Astrocyte of the cerebellum (primary cell): ENCODE results near the gene SEMA5B.

Source experiments
- DNase-seq: peaks from one replicate; pipeline ENCODE4 v3.0.0-alpha.2; 2011; ENCODE audit warnings: low read depth
- H3K4me3 ChIP-seq: 2 replicates; pipeline ENCODE4 v1.5.1; 2011; ENCODE audit warnings: mild to moderate bottlenecking, low read depth, low read length, moderate library complexity
- CTCF ChIP-seq: IDR thresholded peaks from 2 replicates; pipeline ENCODE4 v1.5.1; 2012; ENCODE audit warnings: low read length, low read depth, moderate library complexity, mild to moderate bottlenecking; ENCODE audit errors: missing control alignments
- in situ Hi-C: cut with HindIII; loops from 2 replicates; pipeline ENCODE4 v1.10.0; 2017; ENCODE audit warnings: low sequenced_read_pairs

The SEMA5B gene, protein sequence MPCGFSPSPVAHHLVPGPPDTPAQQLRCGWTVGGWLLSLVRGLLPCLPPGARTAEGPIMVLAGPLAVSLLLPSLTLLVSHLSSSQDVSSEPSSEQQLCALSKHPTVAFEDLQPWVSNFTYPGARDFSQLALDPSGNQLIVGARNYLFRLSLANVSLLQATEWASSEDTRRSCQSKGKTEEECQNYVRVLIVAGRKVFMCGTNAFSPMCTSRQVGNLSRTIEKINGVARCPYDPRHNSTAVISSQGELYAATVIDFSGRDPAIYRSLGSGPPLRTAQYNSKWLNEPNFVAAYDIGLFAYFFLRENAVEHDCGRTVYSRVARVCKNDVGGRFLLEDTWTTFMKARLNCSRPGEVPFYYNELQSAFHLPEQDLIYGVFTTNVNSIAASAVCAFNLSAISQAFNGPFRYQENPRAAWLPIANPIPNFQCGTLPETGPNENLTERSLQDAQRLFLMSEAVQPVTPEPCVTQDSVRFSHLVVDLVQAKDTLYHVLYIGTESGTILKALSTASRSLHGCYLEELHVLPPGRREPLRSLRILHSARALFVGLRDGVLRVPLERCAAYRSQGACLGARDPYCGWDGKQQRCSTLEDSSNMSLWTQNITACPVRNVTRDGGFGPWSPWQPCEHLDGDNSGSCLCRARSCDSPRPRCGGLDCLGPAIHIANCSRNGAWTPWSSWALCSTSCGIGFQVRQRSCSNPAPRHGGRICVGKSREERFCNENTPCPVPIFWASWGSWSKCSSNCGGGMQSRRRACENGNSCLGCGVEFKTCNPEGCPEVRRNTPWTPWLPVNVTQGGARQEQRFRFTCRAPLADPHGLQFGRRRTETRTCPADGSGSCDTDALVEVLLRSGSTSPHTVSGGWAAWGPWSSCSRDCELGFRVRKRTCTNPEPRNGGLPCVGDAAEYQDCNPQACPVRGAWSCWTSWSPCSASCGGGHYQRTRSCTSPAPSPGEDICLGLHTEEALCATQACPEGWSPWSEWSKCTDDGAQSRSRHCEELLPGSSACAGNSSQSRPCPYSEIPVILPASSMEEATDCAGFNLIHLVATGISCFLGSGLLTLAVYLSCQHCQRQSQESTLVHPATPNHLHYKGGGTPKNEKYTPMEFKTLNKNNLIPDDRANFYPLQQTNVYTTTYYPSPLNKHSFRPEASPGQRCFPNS

DNA sequence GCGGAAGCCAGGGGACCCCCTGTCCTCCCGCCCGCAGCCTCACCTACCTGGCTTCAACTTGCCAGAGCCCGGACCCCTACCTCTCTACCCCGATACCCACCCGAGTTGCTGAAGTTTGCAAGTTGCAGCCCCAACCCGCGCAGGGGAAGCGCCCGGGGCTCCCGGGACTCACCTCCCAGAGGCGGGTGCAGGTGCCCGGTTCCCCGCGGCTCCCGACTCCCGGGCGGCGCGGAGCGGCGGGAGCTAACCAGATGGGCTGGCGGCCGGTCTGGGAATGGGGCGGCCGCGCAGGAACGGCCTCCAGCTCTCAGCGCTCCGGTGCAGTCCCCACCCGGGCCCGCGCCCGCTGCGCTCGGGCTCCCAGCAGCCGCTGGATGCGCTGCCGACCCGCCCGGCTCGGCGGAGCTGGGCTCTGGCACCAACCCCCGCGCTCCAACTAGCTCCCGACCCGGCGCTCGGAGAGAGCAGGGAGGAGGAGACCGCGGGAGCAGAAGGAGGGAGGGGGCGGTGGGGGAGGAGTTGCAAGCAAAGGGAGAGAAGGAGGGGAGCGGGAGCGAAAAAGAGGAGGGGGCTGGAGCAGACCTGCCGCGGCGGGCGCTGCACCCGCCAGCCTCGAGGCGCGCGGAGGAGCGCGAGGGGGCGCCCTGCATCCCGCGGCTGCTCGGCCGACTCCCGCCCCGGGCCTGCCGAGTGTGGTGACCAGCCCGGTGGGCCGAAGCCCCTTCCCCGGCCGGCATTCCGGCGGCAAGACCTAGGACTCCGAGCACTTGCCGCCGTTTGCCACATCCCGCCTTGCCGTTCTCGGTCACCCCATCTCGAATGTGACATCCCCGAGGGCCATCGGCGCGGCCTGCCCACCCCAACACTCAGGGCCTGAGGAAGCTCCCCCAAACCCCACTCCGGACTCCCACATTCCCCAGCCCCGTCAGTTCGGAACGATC, at the start of gene SEMA5B:
TSS of gene SEMA5B (minus strand) at position 472 of the 941 bp plus-strand sequence. CDS start 66,500 bp downstream, outside the sequence.
- TF ChIP-seq CTCF = peak; percentile 28
- DNase-seq = no peak
- H3K4me3 ChIP-seq = peak within 1 kb of the TSS; percentile 34
- in situ Hi-C loops = no loop called here

- no peak for DNase-seq
- no peak overlapping the region for H3K4me3 ChIP-seq
- in situ Hi-C loops = no loop called here
- TF ChIP-seq CTCF = no peak
These were observed 49.2 kb upstream of the SEMA5B start for GRCh38 chr3:123076496-123077418.

GRCh38 chr3:123076112-123076495, 48.5 kb upstream of the SEMA5B start:
- no peak overlapping the region for H3K4me3 ChIP-seq
- in situ Hi-C loops = no loop called here
- TF ChIP-seq CTCF = no peak
- no peak for DNase-seq

- no peak for TF ChIP-seq CTCF
- in situ Hi-C loops = no loop called here
- no peak overlapping the region for H3K4me3 ChIP-seq
- DNase-seq = no peak
These were observed 47.8 kb upstream of the SEMA5B start for GRCh38 chr3:123075359-123075758.

DNA sequence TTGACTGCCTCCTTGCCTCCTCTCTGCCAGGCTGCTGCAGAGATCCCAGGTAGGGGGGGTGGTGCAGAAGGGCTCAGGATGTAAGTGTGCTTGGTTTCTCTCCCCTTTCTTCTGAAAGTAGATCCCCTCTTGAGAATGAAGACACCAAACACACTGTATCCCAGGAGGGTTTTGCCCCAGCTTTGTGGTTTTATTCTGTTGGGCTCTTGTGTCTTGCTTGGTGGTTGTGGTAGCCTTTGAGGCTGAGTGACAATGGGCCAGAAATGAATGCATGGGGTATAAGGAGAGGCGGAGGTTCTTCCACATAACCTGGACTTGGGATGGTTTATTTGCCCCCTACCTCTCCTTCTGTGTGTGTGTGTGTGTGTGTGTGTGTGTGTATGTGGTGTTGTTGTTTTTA, 45.0 kb upstream of the SEMA5B start:
- in situ Hi-C loops = no loop called here
- no peak for TF ChIP-seq CTCF
- DNase-seq = no peak
- H3K4me3 ChIP-seq = no peak overlapping the region
